Measurements from ENCODE around the gene EPO.

EPO gene

GRCh38 chr7:100720279-100720670 lies at the start of gene EPO:
Gene EPO (plus strand): TSS chr7:100720468. CDS start chr7:100720981, 513 bp downstream.
- in situ Hi-C loops (cut with MboI; ENCODE audit: low sequenced_read_pairs): loop anchor here (25.0 kb wide), 1 partner anchor 117 kb away; the partner anchor contains the start of gene EPHB4

DNA sequence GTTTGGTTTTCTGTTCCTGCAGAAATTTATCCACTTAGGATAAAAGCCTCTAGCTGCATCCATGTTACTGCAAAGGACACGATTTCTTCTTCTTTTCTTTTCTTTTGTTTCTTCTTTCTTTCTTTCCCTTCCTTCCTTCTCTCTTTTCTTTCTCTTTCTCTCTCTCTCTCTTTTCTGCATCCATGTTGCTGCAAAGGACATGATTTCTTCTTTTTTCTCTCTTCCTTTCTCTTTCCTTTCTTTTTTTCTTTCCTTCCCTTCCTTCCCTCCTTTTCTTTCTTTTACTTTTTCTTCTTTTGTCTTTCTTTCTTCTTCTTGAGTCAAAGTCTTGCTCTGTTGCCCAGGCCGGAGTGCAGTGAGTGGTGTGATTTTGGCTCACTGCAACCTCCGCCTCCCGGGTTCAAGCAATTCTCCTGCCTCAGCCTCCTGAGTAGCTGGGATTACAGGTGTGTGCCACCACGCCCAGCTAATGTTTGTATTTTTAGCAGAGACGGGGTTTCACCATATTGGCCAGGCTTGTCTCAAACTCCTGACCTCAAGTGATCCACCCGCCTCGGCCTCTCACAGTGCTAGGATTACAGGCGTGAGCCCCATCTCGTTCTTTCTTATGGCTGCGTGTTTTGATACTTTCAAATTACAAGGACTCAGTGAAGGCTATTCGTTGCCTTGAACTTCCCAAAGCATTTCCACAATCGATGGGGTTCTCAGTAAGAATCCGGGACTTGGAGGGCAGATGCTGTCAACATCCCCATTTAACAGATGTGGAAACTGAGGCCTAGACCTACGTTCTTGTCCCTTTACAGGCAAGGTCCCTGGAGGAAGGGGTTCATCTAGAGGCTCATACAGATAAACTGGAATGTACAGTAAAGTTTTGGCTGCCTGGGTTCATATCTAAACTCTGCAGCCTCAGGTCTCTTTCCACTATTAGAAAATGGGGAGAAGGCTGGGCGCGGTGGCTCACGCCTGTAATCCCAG lies 48.6 kb upstream of the EPO start:
- in situ Hi-C loops (cut with MboI; ENCODE audit: low sequenced_read_pairs): no loop called here

- in situ Hi-C loops (cut with MboI; ENCODE audit: low sequenced_read_pairs): no loop called here
Observed at GRCh38 chr7:100673302-100673941, 46.8 kb upstream of the EPO start, which contains the start of gene GNB2. Gene GNB2 (plus strand): TSS chr7:100673740. CDS start chr7:100676266, 2,526 bp downstream.

- in situ Hi-C loops (cut with MboI; ENCODE audit: low sequenced_read_pairs): no loop called here
Observed at GRCh38 chr7:100673942-100674410, 46.3 kb upstream of the EPO start.

DNA sequence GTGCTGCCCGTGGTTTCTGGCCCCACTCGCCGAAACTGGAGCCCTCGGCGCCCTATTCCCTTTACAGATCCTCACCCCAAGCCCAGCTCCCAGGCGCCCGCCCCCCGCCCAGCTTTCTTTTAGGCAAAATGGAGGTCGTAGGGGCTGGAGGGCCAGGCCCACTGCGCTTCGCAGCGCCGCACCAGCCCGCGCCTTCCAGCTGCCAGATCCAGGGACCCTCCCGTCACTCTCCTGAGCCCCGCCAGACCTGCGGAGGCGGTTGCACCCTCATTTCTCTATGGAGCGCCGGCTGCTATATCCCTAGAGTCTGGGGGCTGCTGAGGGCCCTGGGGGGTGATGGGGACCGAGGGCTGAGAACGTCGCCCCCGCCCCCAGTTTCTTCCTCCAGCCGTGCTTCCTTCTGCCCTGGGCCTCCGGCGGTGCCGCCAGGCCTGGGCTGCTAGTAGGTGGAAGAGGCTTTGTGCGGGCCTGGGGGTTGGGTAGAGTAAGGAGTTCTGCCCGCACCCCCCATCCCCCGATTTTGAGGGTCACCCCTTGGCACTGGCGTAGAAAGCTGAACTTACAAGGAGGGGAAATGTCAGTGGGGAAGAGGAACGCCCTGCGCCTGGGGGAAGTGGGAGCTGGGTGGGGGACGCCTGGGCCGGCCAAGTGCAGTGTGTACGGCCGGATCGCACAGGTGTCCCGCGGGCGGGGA lies 45.7 kb upstream of the EPO start:
- in situ Hi-C loops (cut with MboI; ENCODE audit: low sequenced_read_pairs): no loop called here

- in situ Hi-C loops (cut with MboI; ENCODE audit: low sequenced_read_pairs): no loop called here
Observed at GRCh38 chr7:100675105-100675451, 45.2 kb upstream of the EPO start.

- in situ Hi-C loops (cut with MboI; ENCODE audit: low sequenced_read_pairs): no loop called here
Observed at GRCh38 chr7:100675581-100676350, 44.5 kb upstream of the EPO start.

GRCh38 chr7:100676501-100677306 lies 43.6 kb upstream of the EPO start:
- in situ Hi-C loops (cut with MboI; ENCODE audit: low sequenced_read_pairs): no loop called here

DNA sequence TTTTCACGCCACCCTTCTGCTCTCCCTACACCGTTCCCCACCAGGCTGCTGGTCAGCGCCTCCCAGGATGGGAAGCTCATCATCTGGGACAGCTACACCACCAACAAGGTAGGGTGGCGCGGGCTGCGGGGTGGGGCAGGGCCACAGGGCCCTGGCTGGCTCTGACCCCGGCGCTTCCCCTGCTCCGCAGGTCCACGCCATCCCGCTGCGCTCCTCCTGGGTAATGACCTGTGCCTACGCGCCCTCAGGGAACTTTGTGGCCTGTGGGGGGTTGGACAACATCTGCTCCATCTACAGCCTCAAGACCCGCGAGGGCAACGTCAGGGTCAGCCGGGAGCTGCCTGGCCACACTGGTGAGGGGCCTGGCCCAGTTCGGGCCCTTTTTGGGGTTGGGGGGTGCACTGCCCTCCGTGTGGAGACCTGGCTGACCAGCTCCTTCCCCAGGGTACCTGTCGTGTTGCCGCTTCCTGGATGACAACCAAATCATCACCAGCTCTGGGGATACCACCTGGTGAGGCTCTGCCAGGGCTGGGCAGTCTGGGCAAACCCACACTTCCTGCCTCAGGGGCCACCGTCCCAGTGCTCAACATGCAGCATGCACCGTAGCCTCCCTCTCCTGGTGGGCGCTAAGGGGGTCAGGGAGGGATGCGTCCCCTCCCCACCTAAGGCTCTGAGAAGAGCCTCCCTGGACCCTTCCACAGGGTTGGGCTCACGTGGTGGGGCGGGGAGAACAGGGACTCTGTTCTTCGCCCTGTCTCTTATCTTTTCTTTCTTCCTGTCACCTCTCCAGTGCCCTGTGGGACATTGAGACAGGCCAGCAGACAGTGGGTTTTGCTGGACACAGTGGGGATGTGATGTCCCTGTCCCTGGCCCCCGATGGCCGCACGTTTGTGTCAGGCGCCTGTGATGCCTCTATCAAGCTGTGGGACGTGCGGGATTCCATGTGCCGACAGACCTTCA lies 42.7 kb upstream of the EPO start:
- in situ Hi-C loops (cut with MboI; ENCODE audit: low sequenced_read_pairs): no loop called here

DNA sequence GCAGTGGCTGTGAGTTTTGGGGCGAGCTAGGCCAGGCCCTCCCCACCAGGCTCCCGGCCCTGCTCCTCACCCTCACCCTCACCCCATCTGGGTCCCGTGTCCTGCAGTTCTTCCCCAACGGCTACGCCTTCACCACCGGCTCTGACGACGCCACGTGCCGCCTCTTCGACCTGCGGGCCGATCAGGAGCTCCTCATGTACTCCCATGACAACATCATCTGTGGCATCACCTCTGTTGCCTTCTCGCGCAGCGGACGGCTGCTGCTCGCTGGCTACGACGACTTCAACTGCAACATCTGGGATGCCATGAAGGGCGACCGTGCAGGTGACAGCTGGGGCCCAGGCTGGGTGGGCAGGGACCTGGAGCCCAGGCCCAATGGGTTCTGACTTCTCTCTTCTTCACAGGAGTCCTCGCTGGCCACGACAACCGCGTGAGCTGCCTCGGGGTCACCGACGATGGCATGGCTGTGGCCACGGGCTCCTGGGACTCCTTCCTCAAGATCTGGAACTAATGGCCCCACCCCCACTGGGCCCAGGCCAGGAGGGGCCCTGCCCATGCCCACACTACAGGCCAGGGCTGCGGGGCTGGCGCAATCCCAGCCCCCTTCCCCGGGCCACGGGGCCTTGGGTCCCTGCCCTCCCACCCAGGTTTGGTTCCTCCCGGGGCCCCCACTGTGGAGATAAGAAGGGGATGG lies 41.8 kb upstream of the EPO start:
- in situ Hi-C loops (cut with MboI; ENCODE audit: low sequenced_read_pairs): no loop called here

DNA sequence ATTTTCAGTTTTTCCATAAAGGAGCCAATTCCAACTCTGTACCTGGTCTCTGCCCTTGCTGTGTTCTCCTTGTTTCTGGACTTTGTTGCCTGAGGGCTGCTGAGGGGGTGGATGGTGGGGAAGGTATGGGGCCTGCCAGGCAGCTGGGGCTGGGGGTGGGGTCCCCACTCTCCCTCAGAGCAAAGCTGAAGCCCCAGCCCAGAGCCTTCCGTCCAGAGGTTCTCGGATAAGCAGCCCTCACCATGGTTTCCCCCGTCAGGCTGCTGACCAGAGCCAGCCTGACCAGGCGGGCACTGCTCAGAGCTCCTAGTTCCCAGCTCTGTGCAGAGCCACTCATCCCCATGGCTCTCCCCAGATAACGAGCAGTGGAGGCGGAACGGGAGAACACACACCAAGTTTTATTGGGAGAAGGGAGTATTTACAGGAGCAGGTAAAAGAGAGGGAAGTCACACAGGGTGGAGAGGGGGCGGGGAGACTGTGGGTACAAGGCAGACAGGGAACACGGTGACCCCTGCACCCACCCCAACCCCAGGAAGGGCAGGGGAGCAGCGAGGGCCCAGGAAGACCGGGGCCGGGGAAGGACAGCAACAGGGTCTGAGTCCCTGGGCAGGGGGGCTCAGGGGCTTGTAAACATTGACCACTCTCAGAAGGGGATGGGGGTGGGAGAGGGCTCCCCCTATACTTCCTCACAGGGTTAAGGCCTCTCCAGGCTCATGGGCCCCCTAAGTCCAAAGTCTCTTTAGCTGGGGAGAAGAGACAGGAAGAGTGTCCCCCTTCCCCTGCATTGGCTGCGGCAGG lies 40.9 kb upstream of the EPO start:
- in situ Hi-C loops (cut with MboI; ENCODE audit: low sequenced_read_pairs): no loop called here

DNA sequence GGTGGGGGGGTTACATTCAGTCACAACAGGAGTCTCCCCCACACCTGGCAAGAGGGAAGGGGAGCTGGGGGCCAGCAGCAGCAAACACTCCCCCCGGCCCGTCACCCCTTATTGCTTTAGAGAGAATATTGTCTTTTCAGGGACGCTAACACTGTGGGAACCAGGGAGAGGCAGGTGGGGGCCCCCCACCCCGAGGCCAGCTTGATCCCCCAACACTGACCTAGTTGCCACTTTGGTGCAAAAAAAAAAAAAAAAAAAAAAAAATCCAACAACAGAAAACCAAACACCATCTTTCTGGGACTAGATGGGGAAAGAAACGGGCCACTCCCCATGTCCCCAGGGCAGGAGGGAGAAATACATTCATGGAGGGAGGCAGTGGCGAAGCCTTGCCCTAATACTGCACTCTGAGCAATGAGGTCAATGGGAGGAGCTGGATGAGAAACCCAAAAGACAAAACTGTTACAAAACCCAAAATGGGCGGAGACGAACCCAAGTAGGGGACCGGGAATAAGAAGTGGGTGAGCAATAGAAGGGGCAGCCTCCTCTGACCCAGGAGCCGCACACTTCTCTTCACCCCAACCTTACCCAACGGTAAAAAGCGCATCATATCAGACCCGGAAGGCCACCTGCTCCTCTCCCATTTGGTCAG lies 40.2 kb upstream of the EPO start:
- in situ Hi-C loops (cut with MboI; ENCODE audit: low sequenced_read_pairs): no loop called here

DNA sequence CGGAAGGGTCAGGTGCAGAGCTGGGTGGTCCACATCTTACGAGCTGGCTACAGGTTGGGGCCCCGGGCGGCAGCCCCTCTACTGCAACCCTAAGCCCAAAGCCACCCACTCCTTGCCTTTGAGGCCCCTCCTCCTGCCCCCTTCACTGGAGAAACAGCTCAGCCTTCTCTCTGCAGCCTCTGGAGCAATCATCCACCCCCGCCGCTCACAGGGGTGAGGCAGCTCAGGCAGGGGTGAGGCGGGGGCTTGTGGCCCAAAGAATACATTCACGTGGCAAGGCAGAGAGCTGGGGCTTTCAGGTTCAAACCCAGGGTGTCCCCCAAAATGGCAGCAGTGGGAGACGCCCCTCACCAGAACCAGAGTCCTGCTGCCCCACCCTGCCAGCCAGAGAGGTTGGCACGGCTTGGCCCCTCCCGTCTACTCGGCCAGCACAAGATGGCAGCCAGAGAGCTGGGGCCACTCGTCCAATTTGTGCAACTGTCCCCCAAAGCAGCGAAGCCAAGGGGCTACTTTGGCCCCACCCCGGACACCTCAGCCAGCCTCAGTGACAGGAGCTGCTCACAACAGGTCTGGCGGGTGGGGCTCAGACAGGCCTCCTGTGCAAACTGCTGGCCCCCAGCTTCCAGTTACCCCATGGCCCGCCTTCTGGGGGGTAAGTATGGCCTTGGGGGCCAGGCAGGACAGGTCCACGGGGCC lies 39.5 kb upstream of the EPO start:
- in situ Hi-C loops (cut with MboI; ENCODE audit: low sequenced_read_pairs): no loop called here

GRCh38 chr7:100681491-100682227 lies 38.6 kb upstream of the EPO start:
- in situ Hi-C loops (cut with MboI; ENCODE audit: low sequenced_read_pairs): no loop called here

DNA sequence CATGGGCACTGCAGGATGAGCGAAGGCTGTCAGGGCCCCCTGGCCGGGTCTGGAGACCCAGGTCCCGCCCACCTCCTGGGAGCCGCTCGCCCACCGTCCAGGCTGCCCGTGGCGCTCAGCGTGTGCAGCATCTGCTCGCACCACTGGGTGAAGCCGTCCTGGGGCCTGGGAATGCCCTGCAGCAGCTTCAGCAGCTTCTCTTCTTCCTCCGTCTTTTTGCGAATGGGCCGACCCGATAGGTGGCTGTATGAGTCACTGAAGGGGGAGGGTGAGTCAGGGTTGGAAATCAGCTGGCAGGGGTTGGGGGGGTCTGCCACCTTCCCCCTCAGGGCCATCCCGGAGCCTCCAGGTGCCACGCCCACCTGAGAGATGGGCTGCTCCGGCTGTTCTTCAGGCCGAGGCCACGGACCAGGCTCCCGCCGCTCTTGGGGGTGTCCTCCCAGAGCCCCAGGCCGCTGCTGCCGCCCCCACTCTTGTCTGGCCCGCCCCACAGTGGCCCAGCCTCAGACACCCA lies 38.0 kb upstream of the EPO start:
- in situ Hi-C loops (cut with MboI; ENCODE audit: low sequenced_read_pairs): no loop called here
